Fibroblast of villous mesenchyme (primary cell): ENCODE data around the gene IL12A. TPM values are rescaled to one million over a fixed set of nuclear protein-coding genes. Genes with fewer than 3 reads are reported as not detected.

Experiments
- DNase-seq: peaks from one replicate; pipeline ENCODE4 v3.0.0-alpha.2; 2010; ENCODE audit warnings: low read depth
- H3K4me3 ChIP-seq: 2 replicates; pipeline ENCODE4 v1.5.1; 2011; ENCODE audit warnings: low read depth, mild to moderate bottlenecking, low read length
- CTCF ChIP-seq: IDR thresholded peaks from 2 replicates; pipeline ENCODE4 v1.5.1; 2012; ENCODE audit warnings: low read depth, mild to moderate bottlenecking, low read length; ENCODE audit not compliant: insufficient read depth
- total RNA-seq: library from RNA; depleted of rRNA; stranded (reverse); fragments of >200 nt; gene quantifications from 2 replicates; pipeline ENCODE4 v1.2.3, GENCODE V29; 2012

The IL12A gene
- total RNA-seq, 1 donor = 2.2 TPM

GRCh38 chr3:160001850-160002623, 13.4 kb downstream of the IL12A start:
- no peak for DNase-seq
- no peak for TF ChIP-seq CTCF
- no peak overlapping the region for H3K4me3 ChIP-seq

- TF ChIP-seq CTCF = peak; percentile 63
- no peak overlapping the region for H3K4me3 ChIP-seq
- peak; percentile 54 for DNase-seq
These were observed 15.0 kb downstream of the IL12A start for GRCh38 chr3:160003520-160004128.

DNA sequence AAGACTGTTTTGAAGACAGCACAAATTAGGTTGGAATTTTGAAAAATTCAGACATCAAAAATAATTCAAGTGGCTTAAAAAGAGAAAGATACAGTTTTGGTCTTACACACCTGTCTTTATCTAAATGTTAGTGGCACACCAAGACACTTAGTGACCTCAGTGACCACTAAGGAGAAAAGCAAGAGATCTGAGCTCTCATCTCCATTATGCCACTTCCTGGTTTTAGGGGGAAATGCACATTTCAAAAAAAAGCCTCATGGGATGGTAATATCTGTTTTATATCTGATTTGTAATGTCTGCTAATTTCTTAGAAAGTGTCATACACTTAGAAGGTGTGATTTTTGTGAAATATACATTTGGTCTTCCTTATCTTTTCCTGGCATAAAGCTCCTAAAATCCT, 16.4 kb downstream of the IL12A start:
- H3K4me3 ChIP-seq = no peak overlapping the region
- no peak for DNase-seq
- TF ChIP-seq CTCF = no peak

DNA sequence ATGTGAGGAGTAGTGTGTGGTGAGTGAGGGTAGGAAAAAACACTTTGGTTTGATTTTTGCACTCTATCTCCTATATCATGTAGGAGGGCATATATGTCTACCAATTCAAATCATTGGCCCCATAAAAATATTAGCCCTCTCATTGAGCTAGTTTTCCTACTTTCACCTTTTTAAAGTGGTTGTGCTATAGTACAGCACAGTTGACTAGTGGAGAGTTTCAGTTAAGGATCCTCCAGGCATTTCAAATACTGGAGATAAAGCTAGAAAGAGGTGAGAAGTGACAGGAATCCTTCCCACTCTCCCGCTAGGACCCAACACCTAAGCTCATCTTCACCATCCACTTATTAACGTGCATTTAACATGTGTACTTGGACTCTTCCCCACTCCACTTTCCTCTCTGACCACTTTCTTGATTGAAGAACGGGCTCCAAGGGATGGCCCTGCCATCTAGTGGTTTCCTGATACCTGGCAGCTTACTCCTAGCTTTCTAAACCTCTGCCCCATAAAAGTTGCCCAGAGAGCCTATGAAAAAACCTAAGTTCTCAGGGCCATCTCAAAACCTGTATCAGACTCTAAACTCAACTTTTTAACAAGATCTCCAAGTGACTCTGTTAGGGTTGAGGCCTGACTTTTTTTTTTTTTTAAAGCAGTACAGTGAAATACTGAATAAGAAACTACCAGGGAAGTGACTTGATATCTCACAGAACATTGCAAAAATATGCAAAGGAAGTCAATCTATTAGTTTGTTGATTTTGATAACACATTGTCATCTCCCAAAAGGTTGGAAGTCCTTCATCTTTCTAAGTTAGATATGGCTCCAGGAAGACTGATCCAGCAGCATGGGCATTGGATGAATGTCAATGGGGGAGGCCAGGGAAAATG, 17.9 kb downstream of the IL12A start:
- peak; percentile 79 for DNase-seq
- no peak overlapping the region for H3K4me3 ChIP-seq
- TF ChIP-seq CTCF = peak; percentile 95

DNA sequence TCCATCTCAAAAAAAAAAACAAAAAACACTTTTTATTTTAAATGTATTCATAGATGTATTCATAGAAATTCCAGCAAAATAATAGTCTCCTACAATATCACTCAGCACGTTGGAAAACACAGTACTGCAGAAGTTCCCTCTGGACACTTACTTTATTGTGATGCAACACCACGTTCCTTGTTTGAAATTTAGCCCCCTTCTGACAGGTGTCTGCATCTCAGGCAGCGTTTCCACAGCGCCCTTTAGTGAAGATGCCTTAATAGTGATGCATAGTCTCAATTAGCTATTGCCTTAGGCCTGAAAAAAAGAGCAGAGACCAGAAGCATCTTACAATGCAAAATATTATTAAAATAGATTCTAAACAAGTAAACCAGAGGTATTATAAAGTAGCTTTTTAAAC, 20.3 kb downstream of the IL12A start:
- no peak for TF ChIP-seq CTCF
- H3K4me3 ChIP-seq = no peak overlapping the region
- DNase-seq = no peak

DNA sequence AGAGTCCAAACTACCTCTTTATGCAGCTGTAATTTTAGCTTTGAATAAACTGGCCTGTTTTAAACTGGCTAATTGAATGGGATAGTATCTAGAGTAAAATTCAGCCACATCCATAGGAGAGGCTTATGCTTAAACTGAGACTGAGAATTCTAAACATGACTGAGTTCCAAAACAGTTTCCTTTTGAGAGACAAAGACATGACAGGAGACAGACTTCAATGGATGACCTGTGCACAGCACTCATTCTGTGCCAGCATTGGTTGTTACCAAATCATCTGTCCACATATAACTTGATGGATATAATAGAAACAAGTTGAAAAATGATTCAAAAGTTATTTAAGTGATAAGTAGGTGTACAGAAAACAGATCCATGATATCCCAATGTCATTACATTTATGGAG, 20.9 kb downstream of the IL12A start:
- no peak for TF ChIP-seq CTCF
- H3K4me3 ChIP-seq = no peak overlapping the region

More for the DNA sequence above, 20.9 kb downstream of the IL12A start:
- no peak for DNase-seq
